Activated T-cell treated with anti-CD3 and anti-CD28 coated beads, Interleukin-2, amount 50 U/mL, for 24 hours (primary cell): ENCODE results near the gene TSEN34.
"Not testable (repeated sequence)": the region's sequence is repeated elsewhere in the genome, so short reads cannot be mapped to it uniquely, and the experiment has no call there.

Experiments used
- DNase-seq: peaks from one replicate; pipeline ENCODE4 v3.0.0-alpha.2; 2020
- H3K27ac Mint-ChIP-seq: 2 replicates; pipeline ENCODE4 v1.8.0; 2020; ENCODE audit warnings: mild to moderate bottlenecking, mixed read lengths
- H3K27me3 Mint-ChIP-seq: 2 replicates; pipeline ENCODE4 v1.8.0; 2020; ENCODE audit warnings: mixed read lengths
- H3K36me3 Mint-ChIP-seq: 2 replicates; pipeline ENCODE4 v1.8.0; 2020; ENCODE audit warnings: low read depth, mixed read lengths
- H3K4me1 Mint-ChIP-seq: 2 replicates; pipeline ENCODE4 v1.8.0; 2020; ENCODE audit warnings: low read depth, mixed read lengths
- H3K4me3 Mint-ChIP-seq: 2 replicates; pipeline ENCODE4 v1.8.0; 2020; ENCODE audit warnings: mild to moderate bottlenecking, moderate library complexity, mixed read lengths
- H3K9me3 Mint-ChIP-seq: 2 replicates; pipeline ENCODE4 v1.8.0; 2020; ENCODE audit warnings: mixed read lengths

The TSEN34 gene

GRCh38 chr19:54242646-54243045, 51.5 kb downstream of the TSEN34 start, which contains the start of gene LILRA6:
TSS of gene LILRA6 (minus strand) at chr19:54242790.
- H3K9me3 Mint-ChIP-seq, DNase-seq, H3K36me3 Mint-ChIP-seq, H3K4me1 Mint-ChIP-seq, H3K27me3 Mint-ChIP-seq, H3K4me3 Mint-ChIP-seq, H3K27ac Mint-ChIP-seq: not testable (repeated sequence)

DNA sequence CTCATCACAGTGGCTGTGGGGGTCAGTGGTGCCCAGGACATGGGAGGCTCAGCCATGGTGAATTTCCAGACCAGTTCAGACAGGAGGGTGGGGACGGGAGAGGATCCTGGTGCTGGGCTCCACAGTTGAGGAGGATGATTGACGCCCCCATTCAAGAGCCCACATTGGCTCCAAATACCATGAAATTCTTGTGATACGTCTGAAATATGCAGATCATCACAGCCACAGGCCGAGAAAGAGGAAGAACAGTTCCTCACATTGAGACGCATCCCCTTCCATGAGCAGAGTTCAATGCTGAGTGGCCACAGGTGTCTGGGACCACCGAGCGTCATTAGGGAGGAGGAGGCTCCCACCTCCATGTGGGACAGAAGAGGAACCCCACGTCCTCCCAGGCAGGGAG, 52.7 kb downstream of the TSEN34 start:
- H3K9me3 Mint-ChIP-seq, DNase-seq, H3K36me3 Mint-ChIP-seq, H3K27ac Mint-ChIP-seq, H3K4me3 Mint-ChIP-seq, H3K27me3 Mint-ChIP-seq: not testable (repeated sequence)
- H3K4me1 Mint-ChIP-seq = peaks cover 17% of the 10 kb centered on the region
